DMS53 treated with DMSO at 0.1 percent for 48 hours (cell line): Measurements from ENCODE around the gene KNTC1.
"Not testable (repeated sequence)": the region's sequence is repeated elsewhere in the genome, so short reads cannot be mapped to it uniquely, and the experiment has no call there.

Source experiments
- DNase-seq: peaks from one replicate; lab custom pipeline; 2025; ENCODE audit not compliant: unreplicated experiment; lab: John Stamatoyannopoulos, UW

Gene KNTC1

DNA sequence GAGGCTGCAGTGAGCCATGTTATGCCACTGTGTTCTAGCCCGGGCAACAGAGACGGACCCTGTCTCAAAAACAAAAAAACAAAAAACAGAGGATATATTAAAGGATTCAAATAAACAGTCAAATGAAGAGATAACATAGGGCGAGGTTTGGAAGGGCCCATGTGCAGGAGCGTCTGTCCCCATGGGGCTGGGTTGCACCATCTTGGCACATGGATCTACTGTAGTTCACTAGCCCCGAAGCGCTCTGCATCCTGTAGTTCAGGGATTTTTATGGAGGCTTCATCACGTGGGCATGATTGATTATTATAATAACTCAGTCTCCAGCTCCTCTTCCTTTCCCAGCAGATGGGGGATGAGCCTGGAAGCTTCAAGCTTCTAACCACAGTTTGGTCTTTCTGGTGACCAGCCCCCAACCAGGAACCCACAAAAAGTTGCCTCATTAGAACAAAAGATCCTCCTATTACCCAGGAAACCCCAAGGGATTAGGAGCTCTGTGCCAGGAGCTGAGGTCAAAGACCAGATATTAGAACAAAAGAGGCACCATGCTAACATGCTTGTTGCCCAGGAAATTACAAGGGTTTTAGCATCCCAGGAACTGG, 116.3 kb downstream of the KNTC1 start:
- DNase-seq: no peak

DNA sequence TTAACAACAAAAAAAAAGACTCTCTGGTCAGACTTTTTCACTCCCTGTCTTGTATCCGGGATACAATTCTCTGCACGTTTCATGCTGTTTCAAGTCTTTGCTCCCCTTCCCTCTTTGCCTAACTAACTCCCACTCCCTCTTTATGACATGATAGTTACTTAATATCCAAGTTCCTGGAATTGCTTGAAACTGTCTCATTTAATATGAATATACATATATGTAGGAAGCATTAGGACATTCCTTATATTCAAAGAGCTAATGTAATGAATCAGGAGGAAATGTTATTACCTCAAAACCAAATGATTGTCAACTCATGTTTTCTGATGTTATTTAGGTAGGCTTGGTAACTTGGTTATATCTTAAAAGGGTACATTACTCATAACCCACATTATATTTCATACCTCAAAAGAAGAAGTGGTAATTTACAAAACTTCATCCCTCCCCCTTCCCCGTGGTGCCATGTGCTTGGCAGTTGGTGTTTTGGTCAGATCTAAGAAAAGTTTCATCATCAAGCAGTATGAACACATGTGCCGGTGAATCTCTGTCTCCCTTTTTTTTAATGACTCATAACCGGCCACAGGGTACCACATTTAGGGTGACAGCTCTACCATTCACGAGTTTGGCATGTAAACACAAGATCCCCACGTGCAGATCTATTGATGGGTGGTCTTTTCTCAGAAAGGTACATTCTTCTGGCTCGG, 119.6 kb downstream of the KNTC1 start:
- DNase-seq: no peak

DNA sequence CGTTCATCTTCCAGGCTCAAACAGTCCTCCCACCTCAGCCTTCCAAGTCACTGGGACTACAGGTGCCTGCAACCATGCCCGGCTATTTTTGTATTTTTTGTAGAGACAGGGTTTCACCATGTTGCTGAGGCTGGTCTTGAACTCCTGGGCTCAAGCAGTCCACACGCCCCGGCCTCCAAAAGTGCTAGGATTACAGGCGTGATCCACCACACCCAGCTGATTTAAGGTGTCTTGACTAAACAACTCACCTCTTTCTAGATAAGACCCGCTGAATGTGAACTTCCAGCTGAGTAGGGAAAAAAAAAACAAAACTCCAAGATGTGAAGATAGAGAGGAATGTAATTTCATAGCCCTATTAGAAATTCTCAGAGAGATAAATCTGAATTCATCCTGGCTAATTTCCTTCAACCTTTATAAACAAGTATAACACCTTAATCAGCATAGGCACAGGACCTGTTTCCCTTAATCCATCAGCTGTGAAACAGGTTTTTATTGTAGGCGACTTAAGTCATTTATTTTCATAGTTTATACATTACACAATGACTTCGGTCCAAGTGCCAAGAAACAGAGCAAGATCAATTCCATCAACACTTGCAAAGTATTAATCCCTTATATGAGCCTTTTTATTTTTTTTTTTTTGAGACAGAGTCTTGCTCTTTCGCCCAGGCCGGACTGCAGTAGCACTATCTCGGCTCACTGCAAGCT, 124.6 kb downstream of the KNTC1 start:
- no peak for DNase-seq

DNA sequence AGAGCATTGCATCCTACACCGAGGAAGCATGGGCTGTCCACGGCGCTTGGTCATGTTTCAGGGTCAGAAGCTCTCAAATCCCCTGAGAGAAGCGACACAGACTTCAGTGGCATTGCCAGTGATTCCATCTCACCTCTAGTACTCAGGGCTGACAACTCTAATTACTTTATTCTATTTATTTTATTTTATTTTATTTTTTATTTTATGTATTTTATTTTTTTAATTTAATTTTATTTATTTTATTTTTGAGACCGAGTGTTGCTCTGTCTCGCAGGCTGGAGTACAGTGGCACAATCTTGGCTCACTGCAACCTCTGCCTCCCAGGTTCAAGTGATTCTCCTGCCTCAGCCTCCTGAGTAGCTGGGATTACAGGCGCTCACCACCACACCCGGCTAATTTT, 126.2 kb downstream of the KNTC1 start:
- DNase-seq: not testable (repeated sequence)

DNA sequence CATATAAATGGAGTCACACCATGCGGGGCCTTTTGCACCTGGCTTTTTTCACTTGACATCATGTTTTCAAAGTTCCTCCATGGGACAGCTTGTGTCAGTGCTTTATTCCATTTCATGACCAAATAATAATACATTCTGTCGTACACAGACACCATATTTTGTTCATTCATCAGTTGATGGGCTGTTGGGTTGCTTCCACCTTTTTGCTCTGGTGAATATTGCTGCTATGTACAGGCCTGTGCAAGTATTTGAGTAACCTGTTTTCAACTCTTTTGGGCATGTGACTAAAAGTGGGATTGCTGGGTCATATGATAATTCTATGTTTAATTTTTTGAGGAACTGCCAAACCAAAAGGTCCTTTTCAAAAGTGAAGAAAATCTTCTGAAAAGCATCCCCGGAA, 129.2 kb downstream of the KNTC1 start:
- no peak for DNase-seq

DNA sequence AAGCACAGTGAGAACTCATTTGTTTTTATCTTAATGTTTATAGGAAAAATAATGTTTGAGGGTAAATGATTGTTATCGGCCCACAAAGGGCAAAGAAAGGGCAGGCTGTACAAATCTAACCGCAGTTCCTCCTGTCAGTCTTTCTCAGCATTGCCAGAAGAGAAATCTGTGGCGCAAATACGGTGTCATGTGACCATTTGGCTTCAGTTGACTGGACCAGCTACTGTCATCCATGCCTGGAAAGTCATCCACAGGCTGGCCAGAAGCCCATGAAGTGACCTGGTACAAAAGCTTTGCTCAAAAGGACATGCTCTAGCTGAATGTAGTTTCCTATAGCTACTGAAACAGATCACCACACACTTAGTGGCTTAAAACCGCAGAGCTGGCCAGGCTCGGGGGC, 132.5 kb downstream of the KNTC1 start:
- DNase-seq: no peak

DNA sequence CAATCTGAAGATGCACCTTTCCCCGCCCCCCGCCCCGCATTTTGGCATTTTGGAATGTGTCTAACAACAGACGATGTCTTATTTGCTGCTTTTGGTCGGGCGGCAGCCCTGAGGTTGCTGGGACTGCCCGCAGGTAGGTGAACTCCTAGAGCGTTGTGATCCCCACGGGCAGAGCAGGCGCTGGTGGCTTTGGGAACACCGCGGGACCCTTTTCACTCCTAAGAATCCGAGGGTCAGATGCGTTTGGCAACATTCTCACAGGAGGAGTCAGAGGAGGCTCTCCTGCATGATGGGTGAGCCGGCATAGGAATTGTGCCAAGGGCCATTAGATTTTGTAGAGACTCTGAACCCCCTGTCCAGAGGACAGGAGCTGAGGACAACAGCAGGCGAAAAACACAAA, 134.2 kb downstream of the KNTC1 start:
- DNase-seq: no peak

DNA sequence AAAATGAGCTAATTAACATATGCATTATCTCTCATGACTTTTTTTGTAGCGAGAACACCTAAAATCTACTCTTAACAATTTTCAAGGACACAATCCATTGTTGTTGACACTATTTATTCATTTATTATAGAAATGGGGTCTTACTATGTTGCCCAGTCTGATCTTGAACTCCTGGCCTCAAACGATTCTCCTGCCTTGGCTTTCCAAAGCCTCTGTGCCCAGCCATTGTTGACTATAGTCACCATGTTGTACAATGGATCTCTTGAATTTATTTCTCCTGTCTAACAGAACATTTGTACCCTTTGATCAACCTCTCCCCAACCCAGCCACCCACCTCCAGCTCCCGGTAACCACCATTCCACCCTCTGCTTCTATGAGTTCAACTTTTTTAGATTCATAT, 134.9 kb downstream of the KNTC1 start:
- DNase-seq: no peak

DNA sequence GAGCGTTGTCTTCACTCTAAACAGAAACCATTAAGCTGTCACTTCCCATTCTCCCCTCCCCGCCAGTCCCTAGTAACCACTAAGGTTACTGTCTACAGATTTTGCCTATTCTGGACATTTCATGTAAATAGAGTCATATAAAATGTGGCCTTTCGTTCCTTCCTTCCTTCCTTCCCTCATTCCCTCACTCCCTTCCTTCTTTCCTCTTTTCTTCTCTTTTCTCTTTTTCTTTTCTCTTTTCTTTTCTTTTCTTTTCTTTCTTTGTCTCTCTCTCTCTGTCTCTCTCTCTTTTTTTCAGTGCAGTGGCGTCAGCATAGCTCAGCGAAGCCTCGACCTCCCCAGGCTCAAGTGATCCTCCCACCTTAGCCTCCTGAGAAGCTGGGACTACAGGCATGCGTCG, 138.3 kb downstream of the KNTC1 start:
- no peak for DNase-seq

DNA sequence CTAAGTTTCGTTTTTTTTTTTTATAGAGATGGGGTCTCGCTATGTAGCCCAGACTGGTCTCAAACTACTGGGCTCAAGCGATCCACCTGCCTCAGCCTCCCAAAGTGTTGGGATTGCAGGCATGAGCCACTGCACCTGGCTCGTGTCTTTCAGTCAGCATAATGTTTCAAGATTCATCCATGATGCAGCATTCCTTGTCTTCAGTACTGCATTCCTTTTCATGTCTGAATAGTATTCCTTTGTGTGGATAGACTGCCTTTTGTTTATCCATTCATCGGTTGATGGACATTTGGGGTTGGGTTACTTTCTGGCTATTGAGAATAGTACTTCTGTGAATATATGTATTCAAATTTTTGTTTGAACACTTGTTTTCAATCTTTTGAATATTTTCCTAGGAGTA, 138.7 kb downstream of the KNTC1 start:
- no peak for DNase-seq

DNA sequence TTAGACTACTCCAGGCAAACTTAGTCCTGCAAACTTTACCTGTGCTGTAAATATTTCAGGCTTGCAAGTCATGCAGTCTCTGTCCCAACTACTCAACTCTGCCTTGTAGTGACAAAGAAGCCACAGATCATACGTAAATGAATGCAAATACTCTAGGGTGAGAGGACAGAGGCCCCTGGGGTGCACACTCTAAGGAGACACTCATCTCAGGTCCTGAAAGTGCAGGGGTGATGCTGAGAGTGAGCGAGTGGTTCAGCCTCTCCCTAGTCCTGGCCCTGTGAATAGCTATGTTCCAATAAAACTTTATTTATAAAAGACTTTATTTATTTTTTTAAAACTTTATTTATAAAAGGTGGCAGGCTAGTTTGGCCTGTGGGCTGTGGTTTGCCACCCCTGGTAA, 141.2 kb downstream of the KNTC1 start:
- no peak for DNase-seq

DNA sequence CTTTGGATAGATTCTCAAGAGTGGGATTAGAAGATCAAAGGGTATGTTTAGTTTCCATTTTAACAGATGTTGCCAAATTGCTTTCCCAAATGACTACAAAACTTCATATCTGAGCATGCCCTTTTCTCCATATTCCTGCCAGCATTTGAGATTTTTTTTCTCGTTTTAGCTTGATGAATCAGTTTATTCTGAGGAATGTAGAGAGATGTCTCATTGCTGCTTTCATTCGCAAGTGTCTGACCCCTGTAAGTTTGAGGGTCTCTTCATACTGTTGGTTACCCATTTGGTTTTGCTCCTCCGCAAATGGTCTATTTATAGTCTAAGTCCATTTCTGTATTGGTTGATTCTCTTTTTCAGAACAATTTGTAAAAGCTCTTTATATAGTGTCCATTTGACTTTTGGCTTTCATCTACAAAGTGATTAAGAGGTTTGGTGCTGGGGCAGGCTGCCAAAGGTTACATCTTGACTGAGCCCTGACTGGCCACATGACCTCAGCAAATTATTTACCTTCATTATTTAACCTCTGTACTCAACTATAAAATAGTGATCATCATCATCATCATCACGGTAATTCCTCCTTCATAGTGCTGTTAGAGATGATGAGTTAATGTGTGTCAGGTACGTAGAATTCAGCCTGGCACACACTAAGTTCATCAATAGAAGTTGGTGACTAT, 142.5 kb downstream of the KNTC1 start:
- DNase-seq: no peak

DNA sequence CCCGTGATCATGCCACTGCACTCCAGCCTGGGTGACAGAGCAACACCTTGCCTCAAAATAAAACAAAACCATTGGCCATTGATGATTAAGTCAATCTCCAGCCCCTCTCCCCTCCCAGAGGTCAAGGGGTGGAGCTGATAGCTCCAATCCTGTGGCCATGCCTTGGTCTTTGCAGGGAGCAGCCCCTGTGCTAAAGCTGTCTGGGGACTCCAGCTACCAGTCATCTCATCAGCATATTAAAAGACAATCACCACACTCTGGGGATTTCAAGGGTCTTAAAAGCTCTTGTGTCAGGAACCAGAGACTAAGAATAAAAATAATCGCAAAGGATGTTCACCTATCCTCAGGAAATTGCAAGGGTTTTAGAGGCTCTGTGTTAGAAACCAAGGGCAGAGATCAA, 145.5 kb downstream of the KNTC1 start:
- no peak for DNase-seq
